ENCODE data around the gene ZBTB12. TPM values are rescaled to one million over a fixed set of nuclear protein-coding genes. Genes with fewer than 3 reads are reported as not detected.

Gene ZBTB12
- total and polyA plus RNA-seq, 9 of the 15 experiments (the other 6 are each of a cell fraction or from before 2014, with no cell fraction given) = 0.03 to 12.4 (median 5.8) TPM; not detected in 1

GRCh38 chr6:31898383-31899011, 3.4 kb downstream of the ZBTB12 start:
- Histone ChIP-seq H3K4me3 (peak overlapping the region; percentile 68), H3K4me2 (ENCODE audit: insufficient read depth, low read length) (peak overlapping the region; percentile 97), H3K27ac (ENCODE audit: extremely low read depth, low read depth, low read length) (peak overlapping the region; percentile 84), H2AFZ (ENCODE audit: low read depth, low read length) (peak overlapping the region; percentile 95), H3K9ac (ENCODE audit: insufficient read depth in 1 of 2, low read depth in 2 of 2, low read length in 2 of 2) (peak overlapping the region; percentile 91 to 99; a peak in 3 of 4 replicates), H4K20me1 (replicated peaks; ENCODE audit: control insufficient read depth, insufficient read depth, low read length) (peaks cover 3% of the 10 kb centered on the region; the same call in 1 of the 2 replicates), H3K9me1 (ENCODE audit: control insufficient read depth, insufficient read depth, low read length) (no peaks in the 10 kb centered on the region), H3K79me2 (ENCODE audit: control insufficient read depth, insufficient read depth, low read length) (peaks cover 49% of the 10 kb centered on the region), H3K36me3 (ENCODE audit: control insufficient read depth, insufficient read depth, low read length) (peaks cover 36% of the 10 kb centered on the region; the same call in 2 of the 3 replicates), H3K27me3 (ENCODE audit: control insufficient read depth in 2 of 2, insufficient read depth in 2 of 2, low read length in 2 of 2) (no peaks in the 10 kb centered on the region), H3K4me1 (replicated peaks in 1 of 2; ENCODE audit: control insufficient read depth in 2 of 2, insufficient read depth in 2 of 2, low read length in 2 of 2) (peaks cover 31 to 43% of the 10 kb centered on the region in 2 experiments; a peak in 4 of 5 replicates), H3K9me3 (replicated peaks; ENCODE audit: control insufficient read depth, insufficient read depth, low read depth, low read length) (no peaks in the 10 kb centered on the region)
- intact Hi-C loops (cut with micrococcal nuclease) (no loop called here), in situ Hi-C loops (cut with MboI) (no loop called here)
- ChIA-PET CTCF (ENCODE audit: low intra/inter-chr PET ratio) (no interaction called here), POLR2A (interaction anchor here (0.6 to 2.4 kb wide), 14 partner anchors 9 to 234 kb away, joined by 3 to 10 read pairs (median 5); partner anchors contain the start of genes DXO, GPANK1, HSPA1B and NEU1)
- no TSS peak for BruUV-seq (replicated peaks)
- DNase-seq (ENCODE audit: extremely low read depth in 1 of 4, low spot score in 3 of 4) (peak in 2 of 4 experiments; percentile 51 to 71), ATAC-seq (peak; percentile 47), FAIRE-seq (no peak)
- 9% methylated on average over 8 of the region's 8 CpGs for WGBS (ENCODE audit: insufficient coverage, low coverage, missing lambda C conversion rate)
- TF ChIP-seq SIX5 (IDR thresholded peaks at IDR 0.05; ENCODE audit: borderline replicate concordance in 1 of 2, insufficient read depth in 1 of 2, low read depth in 1 of 2, low read length in 2 of 2) (peak; percentile 86 to 91), KAT7 (CRISPR knock-in tag; IDR thresholded peaks at IDR 0.05; ENCODE audit: borderline replicate concordance) (peak; percentile 44; the same call in 1 of the 2 replicates), TFAP4 (CRISPR knock-in tag; IDR thresholded peaks at IDR 0.05; ENCODE audit: borderline replicate concordance) (0 out of 2 replicates have a peak, but pooled peaks have one; percentile 2), ZNF175 (CRISPR knock-in tag; IDR thresholded peaks at IDR 0.05; ENCODE audit: low read depth) (0 out of 2 replicates have a peak, but pooled peaks have one; percentile 35), CXXC5 (CRISPR knock-in tag; IDR thresholded peaks at IDR 0.05) (no peak), ARID3A (IDR thresholded peaks at IDR 0.05; ENCODE audit: borderline replicate concordance, low read depth, low read length) (0 out of 2 replicates have a peak, but pooled peaks have one; percentile 7), FOXM1 (IDR thresholded peaks at IDR 0.05; ENCODE audit: low read depth) (0 out of 2 replicates have a peak, but pooled peaks have one; percentile 18), FOXM1 (CRISPR knock-in tag; IDR thresholded peaks at IDR 0.05; ENCODE audit: low read depth) (no peak), ZFX (CRISPR knock-in tag; IDR thresholded peaks at IDR 0.05) (0 out of 2 replicates have a peak, but pooled peaks have one; percentile 9), CREB3L1 (IDR thresholded peaks at IDR 0.05; ENCODE audit: borderline replicate concordance, low read depth) (peak; percentile 61; the same call in 1 of the 2 replicates), HCFC1 (IDR thresholded peaks at IDR 0.05; ENCODE audit: low read depth, low read length) (peak; percentile 95), ZNF263 (CRISPR knock-in tag; IDR thresholded peaks at IDR 0.05; ENCODE audit: borderline replicate concordance) (0 out of 2 replicates have a peak, but pooled peaks have one; percentile 7), ZNF124 (CRISPR knock-in tag; IDR thresholded peaks at IDR 0.05) (no peak), JUND (IDR thresholded peaks at IDR 0.05; ENCODE audit: borderline replicate concordance, low read depth, low read length) (no peak), JUND (tag; IDR thresholded peaks at IDR 0.05; ENCODE audit: borderline replicate concordance, low read depth, low read length) (0 out of 3 replicates have a peak, but pooled peaks have one; percentile 5), TEAD1 (CRISPR knock-in tag; IDR thresholded peaks at IDR 0.05) (0 out of 4 replicates have a peak, but pooled peaks of 1 of the 2 experiments have one; percentile 36), CEBPB (tag; IDR thresholded peaks at IDR 0.05) (no peak)
